Posterior vena cava (tissue), 2 donors: Measurements from ENCODE around the gene CELSR2. TPM values are rescaled to one million over a fixed set of nuclear protein-coding genes. Genes with fewer than 3 reads are reported as not detected.

Experiments used
- DNase-seq: peaks from one replicate; pipeline ENCODE4 v3.0.0-alpha.2; 2020; ENCODE audit warnings: low spot score
- intact Hi-C, 2 donors: fragments of 100-400 bp; cut with DNase I; formaldehyde crosslinking; loops; one replicate each; pipeline versions ENCODE4 v1.14.1 to v1.14.2; 2022 to 2023
- total RNA-seq, 2 donors: library from RNA; stranded (reverse); fragmentation: NEBNext Ultra II Directional; extraction: Animal tissue kit (Norgen Biotek cat#: 25700); gene quantifications; one replicate each; pipeline ENCODE4 v1.2.1, GENCODE V29; 2021
- donor health status: DM: yes; HTN: yes; CAD: no.
- donor health status: DM: yes; HTN: yes; CAD: no.

Gene CELSR2
- total RNA-seq, 2 donors from 2014 or later = 2.8 to 3.3 TPM

DNA sequence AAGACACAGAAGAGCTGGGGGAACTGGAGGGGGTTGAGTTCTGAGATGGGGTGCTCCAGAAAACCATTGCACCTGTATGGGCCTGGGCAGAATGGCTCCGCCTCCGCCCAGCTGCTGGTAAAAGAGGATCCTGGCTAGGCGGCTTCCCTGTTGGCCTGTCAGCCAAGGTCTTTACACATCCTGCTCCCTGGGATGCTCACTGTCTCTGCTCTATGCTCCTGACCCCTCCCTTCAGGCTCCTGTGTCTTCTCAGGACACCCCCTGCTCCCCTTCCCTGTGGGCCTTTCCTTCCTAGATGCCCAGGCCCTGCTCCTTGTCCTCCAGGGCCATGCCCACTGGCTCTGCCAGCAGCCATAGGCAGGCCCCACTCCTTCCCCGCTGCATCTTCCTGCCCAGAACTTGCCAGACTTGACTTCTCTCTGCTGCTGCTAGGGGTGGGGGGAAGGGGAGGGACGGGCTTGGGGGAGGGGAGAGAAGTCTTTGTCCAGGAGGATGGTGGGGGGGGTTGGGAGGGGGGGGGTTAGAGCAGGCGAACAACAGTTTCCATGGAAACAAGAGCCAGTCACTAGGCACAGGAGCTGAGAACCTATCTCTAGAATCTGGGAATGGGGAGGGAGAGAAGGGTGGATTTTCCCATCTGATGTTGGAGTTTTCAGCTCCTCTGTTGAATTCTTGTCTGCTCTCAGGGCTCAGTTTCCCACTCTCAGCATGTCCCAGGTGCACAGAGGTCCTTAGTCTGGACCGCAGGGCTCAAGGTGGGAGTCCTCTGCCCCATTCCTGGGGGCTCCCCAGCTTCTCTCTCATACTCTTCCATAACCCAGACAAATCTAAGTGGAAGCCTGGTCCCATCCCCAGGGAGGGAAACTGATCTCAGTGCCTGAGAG lies 10.6 kb downstream of the CELSR2 start:
- intact Hi-C loops = loop anchor here (5.0 to 10.0 kb wide), 2 partner anchors 272 to 275 kb away; partner anchors contain the start of gene GPR61 (in 1 of the 2)
- DNase-seq = no peak

DNA sequence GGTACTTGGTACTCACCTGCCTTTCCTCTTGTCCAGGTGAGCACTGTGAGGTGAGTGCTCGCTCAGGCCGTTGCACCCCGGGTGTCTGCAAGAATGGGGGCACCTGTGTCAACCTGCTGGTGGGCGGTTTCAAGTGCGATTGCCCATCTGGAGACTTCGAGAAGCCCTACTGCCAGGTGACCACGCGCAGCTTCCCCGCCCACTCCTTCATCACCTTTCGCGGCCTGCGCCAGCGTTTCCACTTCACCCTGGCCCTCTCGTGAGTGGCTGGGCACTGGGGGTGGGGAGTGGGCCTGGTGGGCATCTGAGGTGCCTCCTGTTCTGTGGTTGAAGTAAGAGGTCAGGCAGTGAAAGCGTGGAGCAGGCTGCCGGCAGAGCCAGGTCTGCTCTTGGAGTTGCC lies 11.7 kb downstream of the CELSR2 start:
- no peak for DNase-seq
- intact Hi-C loops = loop anchor here (5.0 to 10.0 kb wide), 2 partner anchors 271 to 274 kb away; partner anchors contain the start of gene GPR61 (in 1 of the 2)

DNA sequence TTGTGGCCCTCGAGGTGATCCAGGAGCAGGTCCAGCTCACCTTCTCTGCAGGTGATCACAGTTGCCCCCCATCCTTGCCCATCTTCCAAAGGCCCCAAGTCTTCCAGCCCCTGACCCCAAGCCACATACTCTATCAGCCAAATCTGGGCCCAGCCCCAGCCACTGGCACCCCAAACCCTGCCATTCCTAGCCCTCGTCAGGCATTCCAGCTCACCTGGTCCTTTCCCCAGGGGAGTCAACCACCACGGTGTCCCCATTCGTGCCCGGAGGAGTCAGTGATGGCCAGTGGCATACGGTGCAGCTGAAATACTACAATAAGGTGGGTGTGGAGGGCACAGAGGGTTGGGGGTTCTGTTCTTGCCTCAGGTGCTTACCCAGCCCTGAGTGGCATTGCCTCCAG lies 12.2 kb downstream of the CELSR2 start:
- no peak for DNase-seq
- intact Hi-C loops = loop anchor here (5.0 to 10.0 kb wide), 2 partner anchors 271 to 273 kb away; partner anchors contain the start of gene GPR61 (in 1 of the 2)

DNA sequence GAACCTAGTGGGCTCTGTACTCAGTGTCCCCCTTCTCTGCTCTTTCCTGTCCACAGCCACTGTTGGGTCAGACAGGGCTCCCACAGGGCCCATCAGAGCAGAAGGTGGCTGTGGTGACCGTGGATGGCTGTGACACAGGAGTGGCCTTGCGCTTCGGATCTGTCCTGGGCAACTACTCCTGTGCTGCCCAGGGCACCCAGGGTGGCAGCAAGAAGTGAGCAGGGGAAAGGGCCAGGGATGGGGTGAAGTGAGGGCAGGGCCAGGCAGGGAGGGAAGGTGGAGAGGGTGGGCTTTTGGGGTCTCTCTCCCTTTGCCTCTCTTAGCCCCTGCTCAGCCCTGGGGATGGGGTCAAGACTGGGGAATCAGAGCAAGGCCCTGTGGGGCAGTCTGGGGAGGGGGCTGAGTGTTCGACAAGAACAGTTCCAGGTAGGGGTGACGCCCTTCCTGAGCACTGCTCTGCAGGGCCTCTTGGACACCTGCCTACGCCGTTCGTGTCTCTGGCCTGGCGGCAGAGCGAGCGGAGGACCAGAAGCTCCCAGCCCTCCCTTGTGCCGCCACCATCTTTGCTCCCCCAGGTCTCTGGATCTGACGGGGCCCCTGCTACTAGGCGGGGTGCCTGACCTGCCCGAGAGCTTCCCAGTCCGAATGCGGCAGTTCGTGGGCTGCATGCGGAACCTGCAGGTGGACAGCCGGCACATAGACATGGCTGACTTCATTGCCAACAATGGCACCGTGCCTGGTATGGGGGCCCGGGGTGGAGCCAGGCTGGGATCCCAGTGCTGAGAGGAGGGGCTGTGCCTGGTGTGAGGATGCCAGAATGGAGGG lies 13.1 kb downstream of the CELSR2 start:
- intact Hi-C loops = loop anchor here (5.0 to 10.0 kb wide), 2 partner anchors 270 to 272 kb away; partner anchors contain the start of gene GPR61 (in 1 of the 2)
- DNase-seq = no peak

DNA sequence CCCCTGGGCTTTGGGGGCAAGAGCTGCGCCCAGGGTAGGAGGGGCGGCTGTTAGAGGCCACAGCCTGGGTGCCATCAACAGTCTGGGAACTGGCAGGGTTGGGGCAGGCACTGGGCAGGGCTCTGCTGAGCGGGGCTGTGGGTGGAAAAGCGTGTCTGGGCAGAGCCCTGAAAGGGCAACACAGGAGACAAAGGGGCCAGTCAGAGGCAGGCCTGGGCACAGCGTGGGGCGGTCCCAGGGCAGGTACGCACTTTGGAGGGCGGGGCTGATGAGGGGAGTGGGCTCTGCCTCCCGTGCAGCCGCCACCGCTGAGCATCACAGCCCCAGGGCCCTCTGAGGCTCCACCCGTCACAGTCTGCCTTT lies 13.9 kb downstream of the CELSR2 start:
- intact Hi-C loops = loop anchor here (5.0 to 10.0 kb wide), 2 partner anchors 269 to 272 kb away; partner anchors contain the start of gene GPR61 (in 1 of the 2)
- DNase-seq = no peak

GRCh38 chr1:109263597-109264378 lies 14.4 kb downstream of the CELSR2 start:
- DNase-seq = peak; percentile 94
- intact Hi-C loops = loop anchor here (1.0 to 10.0 kb wide), 3 partner anchors 49 to 271 kb away; partner anchors contain the start of gene GPR61 (in 1 of the 2)

- intact Hi-C loops = loop anchor here (1.0 to 10.0 kb wide), 3 partner anchors 48 to 270 kb away; partner anchors contain the start of gene GPR61 (in 1 of the 2)
- DNase-seq = no peak
Observed at GRCh38 chr1:109264379-109264755, 15.0 kb downstream of the CELSR2 start.

DNA sequence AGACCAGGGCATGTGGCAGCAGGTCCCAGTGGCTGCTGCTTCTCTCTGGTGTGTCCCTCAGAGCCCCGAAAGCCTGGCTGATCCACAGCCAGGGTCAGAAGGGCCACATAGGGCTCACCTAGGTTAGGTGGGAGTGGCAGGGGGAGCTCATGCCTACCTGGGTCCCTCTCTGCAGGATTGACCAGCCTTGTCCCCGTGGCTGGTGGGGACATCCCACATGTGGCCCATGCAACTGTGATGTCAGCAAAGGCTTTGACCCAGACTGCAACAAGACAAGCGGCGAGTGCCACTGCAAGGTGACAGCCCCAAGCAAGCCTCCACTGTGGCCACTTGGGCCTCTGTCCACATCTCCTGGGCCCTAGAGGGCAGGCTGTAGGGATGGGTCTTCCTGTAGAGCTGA lies 15.7 kb downstream of the CELSR2 start:
- intact Hi-C loops = loop anchor here in 1 of 2 donors (10.0 kb wide), 1 partner anchor 270 kb away; the partner anchor contains the start of gene GPR61
- no peak for DNase-seq

DNA sequence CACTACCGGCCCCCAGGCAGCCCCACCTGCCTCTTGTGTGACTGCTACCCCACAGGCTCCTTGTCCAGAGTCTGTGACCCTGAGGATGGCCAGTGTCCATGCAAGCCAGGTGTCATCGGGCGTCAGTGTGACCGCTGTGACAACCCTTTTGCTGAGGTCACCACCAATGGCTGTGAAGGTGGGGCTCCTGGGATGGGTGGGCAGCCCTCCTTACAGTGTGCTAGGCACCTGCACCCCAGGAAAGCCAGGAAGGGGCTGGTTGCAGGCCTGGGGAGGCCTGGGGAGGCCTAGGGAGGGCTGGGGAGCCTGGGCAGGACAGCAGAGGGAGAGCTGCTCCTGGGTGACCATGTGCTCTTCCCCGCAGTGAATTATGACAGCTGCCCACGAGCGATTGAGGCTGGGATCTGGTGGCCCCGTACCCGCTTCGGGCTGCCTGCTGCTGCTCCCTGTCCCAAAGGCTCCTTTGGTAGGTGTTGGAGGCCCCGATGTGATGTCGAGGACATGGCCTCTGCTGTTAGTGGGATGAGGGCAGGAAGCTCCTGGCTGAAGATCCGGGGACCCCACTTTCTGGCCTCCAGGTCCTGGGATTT lies 16.5 kb downstream of the CELSR2 start:
- intact Hi-C loops = loop anchor here in 1 of 2 donors (10.0 kb wide), 1 partner anchor 269 kb away; the partner anchor contains the start of gene GPR61
- DNase-seq = no peak

DNA sequence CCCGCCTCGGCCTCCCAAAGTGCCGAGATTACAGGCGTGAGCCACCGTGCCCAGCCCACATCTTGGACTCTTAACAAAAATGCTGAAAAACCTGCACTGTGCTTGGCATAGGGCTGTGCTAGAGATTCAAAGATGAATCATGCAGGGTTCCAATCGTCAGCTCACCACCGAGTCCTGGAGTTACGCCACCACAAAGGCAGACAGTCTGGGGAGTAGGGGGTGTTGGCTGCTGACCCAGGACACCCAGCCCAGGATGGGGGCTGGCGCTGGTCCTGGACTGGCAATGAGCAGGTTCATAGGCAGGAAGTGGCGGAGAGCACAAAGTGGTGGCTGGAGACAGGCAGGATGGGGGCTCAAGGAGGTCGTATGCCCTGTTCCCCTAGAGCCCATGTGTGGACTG lies 17.6 kb downstream of the CELSR2 start:
- DNase-seq = no peak
- intact Hi-C loops = loop anchor here in 1 of 2 donors (10.0 kb wide), 1 partner anchor 268 kb away; the partner anchor contains the start of gene GPR61

- intact Hi-C loops = loop anchor here in 1 of 2 donors (10.0 kb wide), 1 partner anchor 267 kb away; the partner anchor contains the start of gene GPR61
- no peak for DNase-seq
Observed at GRCh38 chr1:109267743-109268300, 18.5 kb downstream of the CELSR2 start.

- DNase-seq = no peak
- intact Hi-C loops = loop anchor here in 1 of 2 donors (10.0 kb wide), 1 partner anchor 266 kb away; the partner anchor contains the start of gene GPR61
Observed at GRCh38 chr1:109268431-109269211, 19.3 kb downstream of the CELSR2 start.

DNA sequence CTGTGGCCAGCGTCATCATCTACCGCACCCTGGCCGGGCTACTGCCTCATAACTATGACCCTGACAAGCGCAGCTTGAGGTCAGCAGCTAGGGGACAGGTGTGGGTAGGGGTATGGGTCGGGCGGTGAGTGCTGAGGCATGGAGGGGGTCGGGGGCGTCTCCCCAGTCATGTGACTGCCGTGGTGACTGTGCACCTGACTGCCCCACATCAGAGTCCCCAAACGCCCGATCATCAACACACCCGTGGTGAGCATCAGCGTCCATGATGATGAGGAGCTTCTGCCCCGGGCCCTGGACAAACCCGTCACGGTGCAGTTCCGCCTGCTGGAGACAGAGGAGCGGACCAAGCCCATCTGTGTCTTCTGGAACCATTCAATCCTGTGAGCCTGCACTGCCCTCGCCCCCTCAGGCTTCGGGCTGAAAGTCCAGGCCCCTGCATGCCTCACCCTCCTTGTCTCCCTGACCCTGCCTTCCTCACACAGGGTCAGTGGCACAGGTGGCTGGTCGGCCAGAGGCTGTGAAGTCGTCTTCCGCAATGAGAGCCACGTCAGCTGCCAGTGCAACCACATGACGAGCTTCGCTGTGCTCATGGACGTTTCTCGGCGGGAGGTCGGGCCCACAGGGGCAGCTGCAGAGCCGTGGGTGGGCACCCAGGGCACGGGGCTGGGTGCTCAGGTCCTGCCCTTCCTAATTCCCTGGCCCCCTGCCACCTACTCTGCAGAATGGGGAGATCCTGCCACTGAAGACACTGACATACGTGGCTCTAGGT lies 20.1 kb downstream of the CELSR2 start:
- peak; percentile 71 for DNase-seq
- intact Hi-C loops = loop anchor here in 1 of 2 donors (10.0 kb wide), 1 partner anchor 265 kb away; the partner anchor contains the start of gene GPR61

DNA sequence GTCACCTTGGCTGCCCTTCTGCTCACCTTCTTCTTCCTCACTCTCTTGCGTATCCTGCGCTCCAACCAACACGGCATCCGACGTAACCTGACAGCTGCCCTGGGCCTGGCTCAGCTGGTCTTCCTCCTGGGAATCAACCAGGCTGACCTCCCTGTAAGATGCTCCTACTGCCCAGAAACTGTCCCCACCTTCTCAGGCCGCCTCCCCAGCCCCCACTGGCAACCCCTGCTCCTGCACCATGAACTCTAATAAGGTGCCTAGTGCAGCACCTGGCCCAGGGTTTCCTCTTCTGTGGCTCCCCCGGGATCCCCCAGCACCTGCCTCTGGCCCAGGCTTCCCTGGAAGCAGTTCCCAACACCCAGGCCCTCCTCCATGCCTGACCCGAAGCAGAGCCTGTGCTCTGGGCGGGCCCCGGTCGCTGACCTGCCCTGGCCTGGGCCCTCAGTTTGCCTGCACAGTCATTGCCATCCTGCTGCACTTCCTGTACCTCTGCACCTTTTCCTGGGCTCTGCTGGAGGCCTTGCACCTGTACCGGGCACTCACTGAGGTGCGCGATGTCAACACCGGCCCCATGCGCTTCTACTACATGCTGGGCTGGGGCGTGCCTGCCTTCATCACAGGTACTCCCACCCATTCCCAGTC lies 20.8 kb downstream of the CELSR2 start:
- DNase-seq = peak; percentile 78

DNA sequence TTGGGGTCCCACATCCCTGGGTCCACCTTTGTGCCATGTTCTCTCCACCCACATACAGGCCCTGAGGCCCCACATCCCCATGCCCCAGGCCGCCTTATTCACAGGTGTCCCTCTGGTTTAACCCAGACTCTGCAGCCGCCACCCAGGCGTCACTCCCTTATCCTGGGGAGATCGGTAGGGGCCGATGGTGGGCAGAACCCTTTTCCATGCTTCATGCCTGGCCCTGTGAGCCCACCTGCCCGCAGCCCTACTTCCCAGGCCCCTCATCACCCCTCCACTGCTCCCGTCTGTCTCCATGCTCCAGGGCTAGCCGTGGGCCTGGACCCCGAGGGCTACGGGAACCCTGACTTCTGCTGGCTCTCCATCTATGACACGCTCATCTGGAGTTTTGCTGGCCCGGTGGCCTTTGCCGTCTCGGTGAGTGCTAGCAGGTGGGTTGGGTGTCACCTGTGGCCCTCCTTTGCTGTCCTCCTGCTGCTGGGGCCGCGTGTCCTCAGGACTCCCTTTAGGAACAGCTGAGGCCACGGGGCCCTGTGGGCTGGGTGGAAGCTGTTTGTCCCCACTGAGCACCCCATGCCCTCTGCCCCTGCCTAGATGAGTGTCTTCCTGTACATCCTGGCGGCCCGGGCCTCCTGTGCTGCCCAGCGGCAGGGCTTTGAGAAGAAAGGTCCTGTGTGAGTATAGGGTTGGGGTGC lies 21.4 kb downstream of the CELSR2 start:
- peak; percentile 71 for DNase-seq
- intact Hi-C loops = no loop called here

More for the DNA sequence above, 20.8 kb downstream of the CELSR2 start:
- intact Hi-C loops = loop anchor here in 1 of 2 donors (10.0 kb wide), 1 partner anchor 265 kb away; the partner anchor contains the start of gene GPR61
